SK-N-MC (cell line): ENCODE results near the gene ITSN1.

Source experiments
- EZH2 ChIP-seq: fragments of 200-600 bp; sonication (generic); IDR thresholded peaks from one replicate; pipeline ENCODE4 v1.6.1; 2017; ENCODE audit warnings: antibody characterized with exemption
- FOXP2 ChIP-seq: optimal IDR thresholded peaks from 2 replicates; pipeline ENCODE3; 2011; ENCODE audit warnings: mild to moderate bottlenecking, moderate library complexity; ENCODE audit not compliant: insufficient read depth; ENCODE audit errors: extremely low read length, control extremely low read depth

DNA sequence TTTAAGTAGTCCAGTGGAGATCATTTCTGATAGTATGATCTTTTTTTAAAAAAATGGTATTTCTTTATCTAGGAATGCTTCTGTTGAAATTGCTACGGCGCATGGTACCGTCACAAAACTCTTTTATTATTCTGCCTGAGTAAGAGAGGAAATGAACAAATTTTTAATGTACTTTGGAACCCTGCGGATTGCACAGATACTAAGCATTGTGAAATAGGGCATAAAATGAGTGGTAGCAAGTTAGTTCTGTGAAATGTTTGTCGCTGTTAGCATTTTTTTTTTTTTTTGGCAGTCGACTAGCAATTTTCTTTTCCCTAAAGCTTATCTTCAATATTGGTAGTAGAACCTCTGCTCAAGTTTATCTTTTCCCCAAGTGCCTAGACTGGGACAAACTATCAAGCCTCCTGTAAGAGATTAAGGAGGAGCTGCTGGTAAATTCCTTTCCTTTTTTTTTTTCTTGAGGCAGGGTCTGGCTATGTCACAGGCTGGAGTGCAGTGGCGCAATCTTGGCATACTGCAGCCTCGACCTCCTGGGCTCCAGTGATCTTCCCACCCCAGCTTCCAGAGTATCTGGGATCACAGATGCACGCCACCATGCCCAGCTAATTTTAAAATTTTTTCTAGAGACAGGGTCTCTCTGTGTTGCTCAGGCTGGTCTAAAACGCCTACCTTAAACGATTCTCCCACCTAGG, 2.2 kb downstream of the ITSN1 start:
- no peak for TF ChIP-seq FOXP2
- no peak for TF ChIP-seq EZH2
